ENCODE data around the gene IL12A.

- no peak for TF ChIP-seq CTCF (IDR thresholded peaks at IDR 0.05; ENCODE audit: insufficient read depth, low read length, poor library complexity, severe bottlenecking)
- TF ChIP-seq EZH2phosphoT487 (conservative IDR thresholded peaks at IDR 0.05; ENCODE audit: low read length), result no peak
These were observed 6.5 kb downstream of the IL12A start for GRCh38 chr3:159995091-159995490.
